Activated naive CD8-positive, alpha-beta T cell (primary cell): ENCODE measurements around the gene ARHGDIG.
"Not testable (repeated sequence)": the region's sequence is repeated elsewhere in the genome, so short reads cannot be mapped to it uniquely, and the experiment has no call there.

ENCODE experiments used
- H3K27ac Mint-ChIP-seq: one replicate; pipeline ENCODE4 v1.8.0; 2021; ENCODE audit warnings: mixed read lengths
- H3K27me3 Mint-ChIP-seq: one replicate; pipeline ENCODE4 v1.8.0; 2021; ENCODE audit warnings: mixed read lengths
- H3K36me3 Mint-ChIP-seq: one replicate; pipeline ENCODE4 v1.8.0; 2021; ENCODE audit warnings: mixed read lengths
- H3K4me1 Mint-ChIP-seq: one replicate; pipeline ENCODE4 v1.8.0; 2021; ENCODE audit warnings: low read depth, mixed read lengths
- H3K4me3 Mint-ChIP-seq: one replicate; pipeline ENCODE4 v1.8.0; 2021; ENCODE audit warnings: mild to moderate bottlenecking, mixed read lengths
- H3K9me3 Mint-ChIP-seq: one replicate; pipeline ENCODE4 v1.8.0; 2021; ENCODE audit warnings: low read depth, mixed read lengths

The ARHGDIG gene

DNA sequence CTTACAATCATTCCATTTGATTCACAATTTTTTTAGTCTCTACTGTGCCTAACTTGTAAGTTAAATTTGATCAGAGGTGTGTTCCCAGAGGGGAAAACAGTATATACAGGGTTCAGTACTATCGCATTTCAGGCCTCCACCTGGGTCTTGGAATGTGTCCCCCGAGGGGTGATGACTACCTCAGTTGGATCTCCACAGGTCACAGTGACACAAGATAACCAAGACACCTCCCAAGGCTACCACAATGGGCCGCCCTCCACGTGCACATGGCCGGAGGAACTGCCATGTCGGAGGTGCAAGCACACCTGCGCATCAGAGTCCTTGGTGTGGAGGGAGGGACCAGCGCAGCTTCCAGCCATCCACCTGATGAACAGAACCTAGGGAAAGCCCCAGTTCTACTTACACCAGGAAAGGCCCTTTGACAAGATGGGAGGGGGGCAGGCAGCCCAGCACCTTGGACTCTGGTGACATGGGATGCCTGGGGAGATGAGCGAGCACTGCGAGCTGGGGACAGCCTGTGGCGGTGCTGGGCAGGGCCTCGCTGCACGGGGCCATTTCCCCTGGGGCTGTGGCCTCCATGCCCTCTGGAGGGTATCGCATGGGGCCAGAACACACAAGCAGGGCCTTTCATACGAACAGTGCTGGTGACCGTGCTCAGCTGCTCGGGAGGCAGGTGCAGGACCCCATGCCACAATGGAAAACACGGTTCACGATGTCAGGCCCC is 36.5 kb downstream of the ARHGDIG start:
- H3K27ac Mint-ChIP-seq = no peak overlapping the region
- H3K9me3 Mint-ChIP-seq = no peaks in the 10 kb centered on the region
- H3K27me3 Mint-ChIP-seq = no peaks in the 10 kb centered on the region
- peaks cover 44% of the 10 kb centered on the region for H3K4me1 Mint-ChIP-seq
- no peaks in the 10 kb centered on the region for H3K36me3 Mint-ChIP-seq
- H3K4me3 Mint-ChIP-seq = no peak overlapping the region

GRCh38 chr16:317583-317982 is 37.2 kb downstream of the ARHGDIG start:
- no peaks in the 10 kb centered on the region for H3K9me3 Mint-ChIP-seq

GRCh38 chr16:318628-319027 is 38.2 kb downstream of the ARHGDIG start:
- Mint-ChIP-seq H3K4me1 (peaks cover 51% of the 10 kb centered on the region), H3K36me3 (no peaks in the 10 kb centered on the region), H3K4me3 (no peak overlapping the region), H3K9me3 (no peaks in the 10 kb centered on the region), H3K27me3 (no peaks in the 10 kb centered on the region), H3K27ac (no peak overlapping the region)

More at GRCh38 chr16:317583-317982, 37.2 kb downstream of the ARHGDIG start:
- no peak overlapping the region for H3K27ac Mint-ChIP-seq
- no peaks in the 10 kb centered on the region for H3K36me3 Mint-ChIP-seq
- no peak overlapping the region for H3K4me3 Mint-ChIP-seq
- no peaks in the 10 kb centered on the region for H3K27me3 Mint-ChIP-seq
- H3K4me1 Mint-ChIP-seq = peaks cover 44% of the 10 kb centered on the region

DNA sequence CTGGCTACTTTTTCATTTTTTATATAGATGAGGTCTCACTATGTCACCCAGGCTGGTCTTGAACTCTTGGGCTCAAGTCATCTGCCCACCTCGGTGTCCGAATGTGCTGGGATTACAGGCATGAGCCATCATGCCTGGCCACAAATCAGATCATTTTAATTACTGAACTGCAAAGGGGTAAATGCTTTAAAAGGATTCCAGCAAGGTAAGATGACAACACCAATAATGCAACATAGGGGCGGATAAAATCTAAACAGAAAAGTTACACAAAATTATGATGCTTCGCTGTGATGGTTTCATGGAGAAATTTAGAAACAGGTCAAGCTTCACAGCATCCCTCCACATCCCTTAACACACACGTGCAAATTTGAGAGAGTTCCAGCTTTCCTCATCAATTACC is 39.8 kb downstream of the ARHGDIG start:
- H3K9me3 Mint-ChIP-seq = no peaks in the 10 kb centered on the region
- peak overlapping the region; percentile 84 for H3K27ac Mint-ChIP-seq
- H3K36me3 Mint-ChIP-seq = no peaks in the 10 kb centered on the region
- H3K27me3 Mint-ChIP-seq = no peaks in the 10 kb centered on the region
- peak overlapping the region; percentile 59 for H3K4me3 Mint-ChIP-seq
- peaks cover 63% of the 10 kb centered on the region for H3K4me1 Mint-ChIP-seq

DNA sequence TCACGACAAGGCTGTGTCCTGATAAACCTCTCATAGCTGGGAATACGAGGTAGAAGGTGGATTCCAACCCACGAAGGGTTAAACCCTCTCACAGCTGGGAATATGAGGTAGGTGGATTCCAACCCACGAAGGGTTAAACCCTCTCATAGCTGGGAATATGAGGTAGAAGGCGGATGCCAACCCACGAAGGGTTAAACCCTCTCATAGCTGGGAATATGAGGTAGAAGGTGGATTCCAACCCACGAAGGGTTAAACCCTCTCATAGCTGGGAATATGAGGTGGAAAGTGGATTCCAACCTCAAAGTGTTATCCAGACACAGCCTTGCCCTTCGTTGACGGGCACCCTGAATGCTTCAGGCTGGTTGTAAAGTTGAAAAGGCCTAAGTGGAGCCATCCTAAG is 41.1 kb downstream of the ARHGDIG start:
- Mint-ChIP-seq H3K4me1 (peaks cover 68% of the 10 kb centered on the region), H3K9me3 (no peaks in the 10 kb centered on the region), H3K27me3 (no peaks in the 10 kb centered on the region), H3K36me3 (no peaks in the 10 kb centered on the region), H3K27ac (peak overlapping the region; percentile 64), H3K4me3 (no peak overlapping the region)

- Mint-ChIP-seq H3K4me1 (peaks cover 71% of the 10 kb centered on the region), H3K27me3 (no peaks in the 10 kb centered on the region), H3K27ac (no peak overlapping the region), H3K4me3 (no peak overlapping the region), H3K9me3 (no peaks in the 10 kb centered on the region), H3K36me3 (no peaks in the 10 kb centered on the region)
Measured at GRCh38 chr16:322476-323143, 42.2 kb downstream of the ARHGDIG start.

GRCh38 chr16:324201-324450 is 43.7 kb downstream of the ARHGDIG start:
- H3K9me3 Mint-ChIP-seq = no peaks in the 10 kb centered on the region
- H3K4me3 Mint-ChIP-seq = peak overlapping the region; percentile 72
- H3K27ac Mint-ChIP-seq = no peak overlapping the region
- peaks cover 62% of the 10 kb centered on the region for H3K4me1 Mint-ChIP-seq
- no peaks in the 10 kb centered on the region for H3K36me3 Mint-ChIP-seq
- H3K27me3 Mint-ChIP-seq = no peaks in the 10 kb centered on the region

- peak overlapping the region; percentile 72 for H3K4me3 Mint-ChIP-seq
- H3K9me3 Mint-ChIP-seq = no peaks in the 10 kb centered on the region
- no peaks in the 10 kb centered on the region for H3K36me3 Mint-ChIP-seq
- H3K4me1 Mint-ChIP-seq = peaks cover 58% of the 10 kb centered on the region
- no peaks in the 10 kb centered on the region for H3K27me3 Mint-ChIP-seq
- H3K27ac Mint-ChIP-seq = no peak overlapping the region
Measured at GRCh38 chr16:324451-325334, 44.3 kb downstream of the ARHGDIG start.

DNA sequence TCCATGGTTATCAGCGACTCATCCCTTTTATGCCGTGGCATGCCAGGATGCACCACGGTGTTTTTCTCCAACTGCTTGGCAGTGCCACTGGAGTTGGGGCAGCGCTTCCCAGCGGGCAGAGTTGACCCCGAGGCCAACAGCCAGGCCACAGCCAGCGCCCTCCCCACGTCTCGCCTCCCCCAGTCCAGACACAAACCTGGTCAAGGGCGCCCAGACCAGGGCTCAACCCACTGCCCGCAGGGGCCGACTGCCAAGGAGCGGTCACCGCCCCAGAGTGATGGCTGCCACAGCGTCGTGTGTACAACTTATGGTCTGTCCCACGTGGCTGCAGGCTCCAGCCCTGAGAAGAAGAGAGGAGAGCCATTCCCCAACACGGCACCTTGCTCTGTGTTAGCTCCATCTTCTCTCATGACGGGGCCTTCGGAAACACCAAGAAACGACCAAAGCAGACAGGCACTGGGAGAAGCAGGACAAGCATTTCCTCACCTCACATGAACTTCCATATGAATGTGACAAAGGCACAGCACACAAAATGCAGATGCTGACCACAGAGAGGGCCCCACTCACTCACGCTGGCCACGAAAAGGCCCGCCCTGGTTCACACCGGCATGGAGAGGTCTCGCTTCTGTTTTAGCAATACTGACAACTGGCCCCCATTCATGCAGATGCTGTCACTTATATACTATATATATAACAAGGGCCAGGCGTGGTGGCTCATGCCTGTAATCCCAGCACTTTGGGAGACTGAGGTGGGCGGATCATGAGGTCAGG is 45.2 kb downstream of the ARHGDIG start:
- H3K9me3 Mint-ChIP-seq = no peaks in the 10 kb centered on the region
- no peak overlapping the region for H3K27ac Mint-ChIP-seq
- H3K27me3 Mint-ChIP-seq = no peaks in the 10 kb centered on the region
- H3K4me3 Mint-ChIP-seq = peak overlapping the region; percentile 72
- no peaks in the 10 kb centered on the region for H3K36me3 Mint-ChIP-seq
- peaks cover 56% of the 10 kb centered on the region for H3K4me1 Mint-ChIP-seq

- peaks cover 65% of the 10 kb centered on the region for H3K4me1 Mint-ChIP-seq
- H3K36me3 Mint-ChIP-seq = no peaks in the 10 kb centered on the region
- H3K27ac Mint-ChIP-seq = no peak overlapping the region
Measured at GRCh38 chr16:330741-331140, 50.4 kb downstream of the ARHGDIG start.

DNA sequence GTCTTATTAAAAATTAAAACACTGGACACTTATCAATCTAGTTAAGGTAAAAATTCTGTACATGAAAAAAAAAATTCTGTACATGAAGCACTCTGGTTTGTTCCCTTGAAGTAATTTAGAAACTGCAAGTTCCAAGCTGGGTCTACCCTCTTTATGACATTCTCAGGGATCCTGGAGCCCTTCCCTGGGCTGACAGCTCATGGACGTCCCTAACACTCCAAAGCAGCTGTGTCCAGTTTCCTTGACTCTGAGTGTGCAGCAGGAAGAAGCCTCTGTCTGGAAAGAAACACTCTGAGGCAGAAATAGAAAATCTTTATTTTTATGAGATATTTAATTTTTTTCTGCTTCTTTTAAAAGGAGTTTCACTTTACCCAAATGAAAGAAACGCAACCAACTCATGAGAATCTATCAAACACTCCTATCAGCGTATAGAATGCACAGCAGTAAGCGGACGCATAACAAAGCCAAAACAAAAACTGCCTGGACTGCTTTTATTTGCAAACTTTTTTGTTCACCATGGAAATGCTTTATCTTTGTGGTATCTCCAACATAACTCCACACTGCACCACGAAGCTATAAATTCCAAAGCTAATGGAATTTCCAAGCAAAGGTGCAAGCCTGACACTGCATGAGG is 50.9 kb downstream of the ARHGDIG start:
- H3K9me3 Mint-ChIP-seq, H3K36me3 Mint-ChIP-seq, H3K4me3 Mint-ChIP-seq, H3K27me3 Mint-ChIP-seq, H3K27ac Mint-ChIP-seq: not testable (repeated sequence)
- peaks cover 68% of the 10 kb centered on the region for H3K4me1 Mint-ChIP-seq

More at GRCh38 chr16:330741-331140, 50.4 kb downstream of the ARHGDIG start:
- no peaks in the 10 kb centered on the region for H3K27me3 Mint-ChIP-seq
- H3K4me3 Mint-ChIP-seq = no peak overlapping the region
- H3K9me3 Mint-ChIP-seq = no peaks in the 10 kb centered on the region
